ENCODE measurements around the gene CHD9. TPM values are rescaled to one million over a fixed set of nuclear protein-coding genes. Genes with fewer than 3 reads are reported as not detected.

The CHD9 gene
- total RNA-seq, 1 experiment from 2014 or later = 35.5 TPM

- no peak for DNase-seq (ENCODE audit: low spot score)
These were observed 133.0 kb downstream of the CHD9 start for GRCh38 chr16:53187775-53188174.

GRCh38 chr16:53191413-53191812 is 136.6 kb downstream of the CHD9 start:
- DNase-seq (ENCODE audit: low spot score) = no peak

- no peak for DNase-seq (ENCODE audit: low spot score)
These were observed 144.1 kb downstream of the CHD9 start for GRCh38 chr16:53198933-53199332.

- no peak for DNase-seq (ENCODE audit: low spot score)
These were observed 147.1 kb downstream of the CHD9 start for GRCh38 chr16:53201900-53202299.

- DNase-seq (ENCODE audit: low spot score) = no peak
These were observed 147.6 kb downstream of the CHD9 start for GRCh38 chr16:53202398-53202797.

- peak; percentile 94 for DNase-seq (ENCODE audit: low spot score)
These were observed 153.3 kb downstream of the CHD9 start for GRCh38 chr16:53207810-53208752.

- DNase-seq (ENCODE audit: low spot score) = peak; percentile 12
These were observed 154.6 kb downstream of the CHD9 start for GRCh38 chr16:53209429-53209828.

- no peak for DNase-seq (ENCODE audit: low spot score)
These were observed 155.1 kb downstream of the CHD9 start for GRCh38 chr16:53209877-53210276.

GRCh38 chr16:53211253-53211652 is 156.5 kb downstream of the CHD9 start:
- no peak for DNase-seq (ENCODE audit: low spot score)

GRCh38 chr16:53212893-53213223 is 158.1 kb downstream of the CHD9 start:
- DNase-seq (ENCODE audit: low spot score) = no peak

GRCh38 chr16:53213542-53213941 is 158.8 kb downstream of the CHD9 start:
- DNase-seq (ENCODE audit: low spot score) = no peak

GRCh38 chr16:53216798-53217197 is 162.0 kb downstream of the CHD9 start:
- DNase-seq (ENCODE audit: low spot score) = no peak

GRCh38 chr16:53219371-53219770 is 164.6 kb downstream of the CHD9 start:
- DNase-seq (ENCODE audit: low spot score) = no peak

- no peak for DNase-seq (ENCODE audit: low spot score)
These were observed 165.1 kb downstream of the CHD9 start for GRCh38 chr16:53219795-53220454.

GRCh38 chr16:53220585-53220984 is 165.8 kb downstream of the CHD9 start:
- no peak for DNase-seq (ENCODE audit: low spot score)

- peak; percentile 41 for DNase-seq (ENCODE audit: low spot score)
These were observed 170.3 kb downstream of the CHD9 start for GRCh38 chr16:53224951-53225533.

GRCh38 chr16:53232826-53233529 is 178.2 kb downstream of the CHD9 start:
- no peak for DNase-seq (ENCODE audit: low spot score)

- no peak for DNase-seq (ENCODE audit: low spot score)
These were observed 180.0 kb downstream of the CHD9 start for GRCh38 chr16:53234836-53235235.

GRCh38 chr16:53235851-53236250 is 181.1 kb downstream of the CHD9 start:
- no peak for DNase-seq (ENCODE audit: low spot score)

- DNase-seq (ENCODE audit: low spot score) = no peak
These were observed 194.5 kb downstream of the CHD9 start for GRCh38 chr16:53249331-53249730.

GRCh38 chr16:53257001-53257400 is 202.2 kb downstream of the CHD9 start:
- peak; percentile 46 for DNase-seq (ENCODE audit: low spot score)

- DNase-seq (ENCODE audit: low spot score) = no peak
These were observed 204.0 kb downstream of the CHD9 start for GRCh38 chr16:53258809-53259208.

Data from A172 (cell line).